Skin epidermis (tissue), 12 donors: ENCODE results near the gene UPK1A.
"Not testable (repeated sequence)": the region's sequence is repeated elsewhere in the genome, so short reads cannot be mapped to it uniquely, and the experiment has no call there.

Experiments used
- H3K27ac ChIP-seq, 21 experiments: fragments of 200-600 bp; sonication (generic) in 11 of 21; one replicate each; pipeline ENCODE4 v1.5.0; 2020; ENCODE audit warnings: mild to moderate bottlenecking in 3 of 21, inconsistent platforms in 2 of 21, moderate library complexity in 2 of 21
- H3K4me3 ChIP-seq, 7 experiments: fragments of 200-600 bp; sonication (generic) in 2 of 7; one replicate each; pipeline ENCODE4 v1.5.0; 2020; ENCODE audit warnings: inconsistent platforms in 2 of 7, mild to moderate bottlenecking in 2 of 7, moderate library complexity in 1 of 7

UPK1A gene

GRCh38 chr19:35643255-35644205 lies 22.8 kb upstream of the UPK1A start:
- Histone ChIP-seq H3K27ac (peak overlapping the region; percentile 2 to 87 (median 75)), H3K4me3 (peak overlapping the region; percentile 35 to 72 (median 51))

GRCh38 chr19:35644206-35644986 lies 21.9 kb upstream of the UPK1A start:
- H3K4me3 ChIP-seq, result peak overlapping the region; percentile 35 to 72 (median 51)
- peak overlapping the region; percentile 43 to 87 (median 75) for H3K27ac ChIP-seq

- Histone ChIP-seq H3K4me3 (peak overlapping the region; percentile 35 to 72 (median 51)), H3K27ac (peak overlapping the region in 19 of 21 experiments; percentile 18 to 87 (median 75))
These were observed 21.2 kb upstream of the UPK1A start for GRCh38 chr19:35644987-35645679.

GRCh38 chr19:35645680-35646511 lies 20.4 kb upstream of the UPK1A start:
- H3K27ac ChIP-seq, result peak overlapping the region in 4 of 21 experiments; percentile 62 to 82 (median 74)
- H3K4me3 ChIP-seq, result no peak overlapping the region

- Histone ChIP-seq H3K27ac (peak within 1 kb of the TSS; percentile 26 to 95 (median 87)), H3K4me3 (peak within 1 kb of the TSS; percentile 76 to 87 (median 85))
These were observed 18.0 kb upstream of the UPK1A start, which contains the start of gene COX6B1 for GRCh38 chr19:35648017-35648961. Gene COX6B1, plus strand, starts transcription at chr19:35648323. Its CDS starts 2,921 bp downstream, at chr19:35651244.

- no peak overlapping the region for H3K4me3 ChIP-seq
- H3K27ac ChIP-seq, result no peak overlapping the region
These were observed 15.7 kb upstream of the UPK1A start for GRCh38 chr19:35650581-35650980.

- not testable (repeated sequence) for H3K4me3 ChIP-seq
These were observed 11.5 kb upstream of the UPK1A start for GRCh38 chr19:35654828-35655227.

GRCh38 chr19:35655600-35655999 lies 10.7 kb upstream of the UPK1A start:
- Histone ChIP-seq H3K4me3 (no peak overlapping the region), H3K27ac (no peak overlapping the region)

More at GRCh38 chr19:35654828-35655227, 11.5 kb upstream of the UPK1A start:
- H3K27ac ChIP-seq, result not testable (repeated sequence)

GRCh38 chr19:35656700-35657099 lies 9.6 kb upstream of the UPK1A start:
- Histone ChIP-seq H3K27ac (no peak overlapping the region), H3K4me3 (no peak overlapping the region)

- Histone ChIP-seq H3K4me3 (no peak overlapping the region), H3K27ac (no peak overlapping the region)
These were observed 8.2 kb upstream of the UPK1A start for GRCh38 chr19:35657904-35658700.

GRCh38 chr19:35661995-35662340 lies 4.3 kb upstream of the UPK1A start:
- Histone ChIP-seq H3K4me3 (no peak overlapping the region), H3K27ac (no peak overlapping the region)

- no peak overlapping the region for H3K27ac ChIP-seq
- H3K4me3 ChIP-seq, result no peak overlapping the region
These were observed 2.3 kb upstream of the UPK1A start for GRCh38 chr19:35663981-35664380.

- H3K27ac ChIP-seq, result no peak overlapping the region
These were observed 1.2 kb upstream of the UPK1A start for GRCh38 chr19:35665157-35665556.

GRCh38 chr19:35665604-35666003 lies 713 bp upstream of the UPK1A start:
- H3K27ac ChIP-seq, result no peak overlapping the region
- no peak overlapping the region for H3K4me3 ChIP-seq

More at GRCh38 chr19:35665157-35665556, 1.2 kb upstream of the UPK1A start:
- H3K4me3 ChIP-seq, result no peak overlapping the region

- H3K27ac ChIP-seq, result no peak overlapping the region
These were observed 3.2 kb downstream of the UPK1A start for GRCh38 chr19:35669566-35669965.

GRCh38 chr19:35669974-35670373 lies 3.7 kb downstream of the UPK1A start:
- no peak overlapping the region for H3K27ac ChIP-seq
- H3K4me3 ChIP-seq, result no peak overlapping the region

More at GRCh38 chr19:35669566-35669965, 3.2 kb downstream of the UPK1A start:
- no peak overlapping the region for H3K4me3 ChIP-seq

- Histone ChIP-seq H3K27ac (no peak overlapping the region), H3K4me3 (no peak overlapping the region)
These were observed 4.4 kb downstream of the UPK1A start for GRCh38 chr19:35670686-35671085.
